ENCODE results near the gene METTL16.
"Not testable (repeated sequence)": the region's sequence is repeated elsewhere in the genome, so short reads cannot be mapped to it uniquely, and the experiment has no call there.

The METTL16 gene

DNA sequence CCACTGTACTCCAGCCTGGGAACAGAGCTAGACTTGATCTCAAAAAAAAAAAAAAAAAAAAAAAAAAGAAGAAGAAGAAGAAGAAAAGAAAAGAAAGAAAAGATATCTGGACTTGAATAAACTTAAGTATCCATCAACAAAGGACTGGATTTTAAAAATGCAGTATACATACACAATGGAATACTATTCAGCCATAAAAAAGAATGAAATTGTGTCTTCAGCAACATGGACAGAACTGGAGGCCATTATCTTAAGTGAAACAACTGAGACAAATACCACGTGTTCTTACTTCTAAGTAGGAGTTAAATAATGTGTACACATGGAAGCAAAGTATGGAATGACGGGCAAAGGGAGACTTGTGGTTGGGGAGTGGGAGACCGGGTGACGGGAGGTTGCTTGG is 70.8 kb downstream of the METTL16 start:
- H4K20me1 ChIP-seq (ENCODE audit: low read depth, low read length) = no peaks in the 10 kb centered on the region
- TF ChIP-seq, protein P1, sequence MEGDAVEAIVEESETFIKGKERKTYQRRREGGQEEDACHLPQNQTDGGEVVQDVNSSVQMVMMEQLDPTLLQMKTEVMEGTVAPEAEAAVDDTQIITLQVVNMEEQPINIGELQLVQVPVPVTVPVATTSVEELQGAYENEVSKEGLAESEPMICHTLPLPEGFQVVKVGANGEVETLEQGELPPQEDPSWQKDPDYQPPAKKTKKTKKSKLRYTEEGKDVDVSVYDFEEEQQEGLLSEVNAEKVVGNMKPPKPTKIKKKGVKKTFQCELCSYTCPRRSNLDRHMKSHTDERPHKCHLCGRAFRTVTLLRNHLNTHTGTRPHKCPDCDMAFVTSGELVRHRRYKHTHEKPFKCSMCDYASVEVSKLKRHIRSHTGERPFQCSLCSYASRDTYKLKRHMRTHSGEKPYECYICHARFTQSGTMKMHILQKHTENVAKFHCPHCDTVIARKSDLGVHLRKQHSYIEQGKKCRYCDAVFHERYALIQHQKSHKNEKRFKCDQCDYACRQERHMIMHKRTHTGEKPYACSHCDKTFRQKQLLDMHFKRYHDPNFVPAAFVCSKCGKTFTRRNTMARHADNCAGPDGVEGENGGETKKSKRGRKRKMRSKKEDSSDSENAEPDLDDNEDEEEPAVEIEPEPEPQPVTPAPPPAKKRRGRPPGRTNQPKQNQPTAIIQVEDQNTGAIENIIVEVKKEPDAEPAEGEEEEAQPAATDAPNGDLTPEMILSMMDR (IDR thresholded peaks at IDR 0.05; ENCODE audit: insufficient read depth, low read length, poor library complexity, severe bottlenecking) = no peak
- TF ChIP-seq EZH2phosphoT487 (conservative IDR thresholded peaks at IDR 0.05; ENCODE audit: low read length) = no peak
- no peaks in the 10 kb centered on the region for H3K79me2 ChIP-seq (ENCODE audit: insufficient read depth, low read length)
- H3K9me2 ChIP-seq (replicated peaks; ENCODE audit: insufficient read depth, low read length) = no peaks in the 10 kb centered on the region
- no peak overlapping the region for H2AFZ ChIP-seq (ENCODE audit: low read depth, low read length, severe bottlenecking)
- H3K9ac ChIP-seq (ENCODE audit: low read length) = no peak overlapping the region
- no peaks in the 10 kb centered on the region for H3F3A ChIP-seq (ENCODE audit: insufficient read depth)
- H3K4me2 ChIP-seq (ENCODE audit: low read depth, low read length, poor library complexity, severe bottlenecking) = no peak overlapping the region
- H3K36me3 ChIP-seq (ENCODE audit: low read length) = peaks cover 9% of the 10 kb centered on the region
- H3K9me3 ChIP-seq (ENCODE audit: insufficient read depth, low read length) = no peaks in the 10 kb centered on the region
- no peak overlapping the region for H3K27ac ChIP-seq (ENCODE audit: low read depth, low read length)
- no peak overlapping the region for H3K4me3 ChIP-seq (ENCODE audit: insufficient read depth, low read length, poor library complexity, severe bottlenecking)
- H3K27me3 ChIP-seq (ENCODE audit: low read length) = no peaks in the 10 kb centered on the region

DNA sequence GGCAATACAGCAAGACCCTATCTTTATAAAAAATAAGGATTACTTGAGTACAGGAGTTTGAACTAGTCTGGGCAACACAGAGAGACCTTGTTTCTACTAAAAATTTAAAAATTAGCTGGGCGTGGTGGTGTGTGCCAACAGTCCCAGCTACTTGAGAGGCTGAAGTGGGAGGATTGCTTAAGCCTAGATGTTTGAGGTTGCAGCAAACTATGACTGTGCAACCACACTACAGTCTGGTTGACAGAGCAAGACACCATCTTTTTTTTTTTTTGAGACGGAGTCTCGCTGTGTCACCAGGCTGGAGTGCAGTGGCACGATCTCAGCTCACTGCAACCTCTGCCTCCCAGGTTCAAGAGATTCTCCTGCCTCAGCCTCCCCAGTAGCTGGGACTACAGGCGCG is 71.7 kb downstream of the METTL16 start:
- H3K4me2 ChIP-seq (ENCODE audit: low read depth, low read length, poor library complexity, severe bottlenecking); H3K9me3 ChIP-seq (ENCODE audit: insufficient read depth, low read length); H3K9ac ChIP-seq (ENCODE audit: low read length); H3K36me3 ChIP-seq (ENCODE audit: low read length); H3K27ac ChIP-seq (ENCODE audit: low read depth, low read length); H3K79me2 ChIP-seq (ENCODE audit: insufficient read depth, low read length); H4K20me1 ChIP-seq (ENCODE audit: low read depth, low read length); H2AFZ ChIP-seq (ENCODE audit: low read depth, low read length, severe bottlenecking); H3F3A ChIP-seq (ENCODE audit: insufficient read depth); H3K4me3 ChIP-seq (ENCODE audit: insufficient read depth, low read length, poor library complexity, severe bottlenecking); H3K27me3 ChIP-seq (ENCODE audit: low read length); H3K9me2 ChIP-seq (replicated peaks; ENCODE audit: insufficient read depth, low read length): not testable (repeated sequence)

DNA sequence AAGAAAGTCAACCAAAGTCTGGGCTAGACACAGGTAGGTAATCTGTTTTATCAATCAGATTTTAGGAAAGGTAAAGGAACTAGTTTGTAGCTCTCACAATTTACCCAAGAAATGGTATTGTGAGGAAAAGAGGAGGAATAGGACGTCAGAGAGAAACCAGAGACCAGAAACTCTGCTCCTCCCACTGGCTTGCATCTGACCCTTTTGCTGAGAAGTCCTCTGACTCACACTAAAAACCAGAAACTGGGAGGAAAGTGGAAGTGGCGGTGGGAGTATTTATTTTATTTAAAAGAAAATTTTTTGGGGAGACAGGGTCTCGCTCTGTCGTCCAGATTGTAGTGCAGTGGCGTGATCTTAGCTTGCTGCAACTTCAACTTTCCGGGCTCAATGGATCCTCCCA is 72.9 kb downstream of the METTL16 start:
- H3K9me3 ChIP-seq (ENCODE audit: insufficient read depth, low read length) = no peaks in the 10 kb centered on the region
- H3K9ac ChIP-seq (ENCODE audit: low read length) = no peak overlapping the region
- H3K36me3 ChIP-seq (ENCODE audit: low read length) = peaks cover 8% of the 10 kb centered on the region
- no peak overlapping the region for H3K4me3 ChIP-seq (ENCODE audit: insufficient read depth, low read length, poor library complexity, severe bottlenecking)
- no peak for TF ChIP-seq EZH2phosphoT487 (conservative IDR thresholded peaks at IDR 0.05; ENCODE audit: low read length)
- TF ChIP-seq, protein P1 (IDR thresholded peaks at IDR 0.05; ENCODE audit: insufficient read depth, low read length, poor library complexity, severe bottlenecking) = no peak
- H4K20me1 ChIP-seq (ENCODE audit: low read depth, low read length) = no peaks in the 10 kb centered on the region
- no peak overlapping the region for H3K4me2 ChIP-seq (ENCODE audit: low read depth, low read length, poor library complexity, severe bottlenecking)
- H3K27ac ChIP-seq (ENCODE audit: low read depth, low read length) = no peak overlapping the region
- no peaks in the 10 kb centered on the region for H3K79me2 ChIP-seq (ENCODE audit: insufficient read depth, low read length)
- H2AFZ ChIP-seq (ENCODE audit: low read depth, low read length, severe bottlenecking) = no peak overlapping the region
- no peaks in the 10 kb centered on the region for H3K9me2 ChIP-seq (replicated peaks; ENCODE audit: insufficient read depth, low read length)
- no peaks in the 10 kb centered on the region for H3F3A ChIP-seq (ENCODE audit: insufficient read depth)
- no peaks in the 10 kb centered on the region for H3K27me3 ChIP-seq (ENCODE audit: low read length)

DNA sequence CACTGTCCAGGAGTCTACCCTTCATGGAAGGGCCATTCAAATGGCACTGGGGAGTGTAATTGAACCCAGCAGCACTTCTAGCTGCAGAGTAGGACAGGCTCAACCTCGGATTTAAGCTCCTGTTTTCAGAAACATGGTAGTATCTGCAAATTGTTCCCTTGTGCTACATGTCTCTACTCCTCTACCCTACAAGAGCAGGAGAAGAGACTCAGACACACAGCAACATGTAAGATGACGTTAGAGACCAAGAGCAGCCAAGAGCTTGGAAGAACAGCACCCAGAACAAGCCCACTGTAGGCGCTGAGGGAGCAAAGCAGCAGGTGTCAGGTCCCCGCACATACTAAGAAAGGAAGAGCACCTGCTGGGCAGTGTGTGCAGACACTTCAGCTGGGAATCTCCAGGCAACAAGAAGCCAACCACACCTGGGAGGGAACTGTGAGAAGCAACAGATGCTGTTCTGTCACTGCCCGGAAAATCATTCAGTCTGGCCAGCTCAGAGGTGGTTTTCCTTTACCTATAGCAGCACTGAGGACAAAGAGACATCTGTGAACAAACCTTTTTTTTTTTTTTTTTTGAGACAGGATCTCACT is 75.3 kb downstream of the METTL16 start:
- H4K20me1 ChIP-seq (ENCODE audit: low read depth, low read length) = no peaks in the 10 kb centered on the region
- no peaks in the 10 kb centered on the region for H3K9me3 ChIP-seq (ENCODE audit: insufficient read depth, low read length)
- H2AFZ ChIP-seq (ENCODE audit: low read depth, low read length, severe bottlenecking) = no peak overlapping the region
- TF ChIP-seq EZH2phosphoT487 (conservative IDR thresholded peaks at IDR 0.05; ENCODE audit: low read length) = no peak
- TF ChIP-seq, protein P1 (IDR thresholded peaks at IDR 0.05; ENCODE audit: insufficient read depth, low read length, poor library complexity, severe bottlenecking) = no peak
- no peaks in the 10 kb centered on the region for H3K27me3 ChIP-seq (ENCODE audit: low read length)
- no peak overlapping the region for H3K4me3 ChIP-seq (ENCODE audit: insufficient read depth, low read length, poor library complexity, severe bottlenecking)
- peaks cover 6% of the 10 kb centered on the region for H3K36me3 ChIP-seq (ENCODE audit: low read length)
- no peak overlapping the region for H3K9ac ChIP-seq (ENCODE audit: low read length)
- H3F3A ChIP-seq (ENCODE audit: insufficient read depth) = no peaks in the 10 kb centered on the region
- no peak overlapping the region for H3K4me2 ChIP-seq (ENCODE audit: low read depth, low read length, poor library complexity, severe bottlenecking)
- H3K27ac ChIP-seq (ENCODE audit: low read depth, low read length) = no peak overlapping the region
- no peaks in the 10 kb centered on the region for H3K9me2 ChIP-seq (replicated peaks; ENCODE audit: insufficient read depth, low read length)
- no peaks in the 10 kb centered on the region for H3K79me2 ChIP-seq (ENCODE audit: insufficient read depth, low read length)
